Esophagus (tissue), 2 donors: Measurements from ENCODE around the gene SYT11. TPM values are rescaled to one million over a fixed set of nuclear protein-coding genes. Genes with fewer than 3 reads are reported as not detected.

ENCODE experiments used
- H3K27ac ChIP-seq, 2 donors: one replicate each; pipeline ENCODE4 v1.5.1; 2013; ENCODE audit warnings: low read depth in 2 of 2, mild to moderate bottlenecking in 2 of 2, inconsistent platforms in 1 of 2, low read length in 1 of 2, moderate library complexity in 1 of 2
- H3K27me3 ChIP-seq, 2 donors: one replicate each; pipeline ENCODE4 v1.6.1; 2013; ENCODE audit warnings: low read length in 2 of 2, control low read depth in 1 of 2, mild to moderate bottlenecking in 1 of 2; ENCODE audit not compliant: insufficient read depth in 2 of 2, control insufficient read depth in 1 of 2
- H3K36me3 ChIP-seq, 2 donors: one replicate each; pipeline ENCODE4 v1.6.1; 2013; ENCODE audit warnings: low read length in 1 of 2; ENCODE audit not compliant: control insufficient read depth in 2 of 2, insufficient read depth in 2 of 2
- H3K4me1 ChIP-seq, 2 donors: one replicate each; pipeline ENCODE4 v1.6.1; 2013; ENCODE audit warnings: low read length in 1 of 2; ENCODE audit not compliant: control insufficient read depth in 2 of 2, insufficient read depth in 2 of 2
- H3K4me3 ChIP-seq, 2 donors: one replicate each; pipeline ENCODE4 v1.5.1; 2013; ENCODE audit warnings: low read length in 2 of 2, mild to moderate bottlenecking in 2 of 2, low read depth in 1 of 2, moderate library complexity in 1 of 2
- H3K9me3 ChIP-seq, 2 donors: one replicate each; pipeline ENCODE4 v1.6.1; 2013; ENCODE audit warnings: mild to moderate bottlenecking in 2 of 2, low read depth in 1 of 2, low read length in 1 of 2, moderate library complexity in 1 of 2; ENCODE audit not compliant: control insufficient read depth in 2 of 2, insufficient read depth in 1 of 2
- WGBS, 2 donors: extraction: QIAGEN DNeasy Blood & Tissue Kit; methylation state at CpG; one replicate each; pipeline ENCODE4 v1.1.7; 2013; 5-methylcytosine and 5-hydroxymethylcytosine counted together
- polyA plus RNA-seq, 2 donors: library from polyadenylated mRNA; stranded (reverse); fragments of 200-250 nt; gene quantifications; one replicate each; pipeline ENCODE4 v1.2.3, GENCODE V29; 2013
- donor health status: healthy with polysubstance abuse.
- donor health status: Bipolar disorder and iron deficiency.

The SYT11 gene
- polyA plus RNA-seq, 2 donors: 0.20 to 0.99 TPM

- Histone ChIP-seq H3K36me3 (peaks cover 5 to 12% of the 10 kb centered on the region in 2 donors), H3K27me3 (no peaks in the 10 kb centered on the region), H3K4me1 (peaks cover 0 to 4% of the 10 kb centered on the region in 2 donors), H3K9me3 (no peaks in the 10 kb centered on the region), H3K27ac (peak overlapping the region in 1 of 2 donors; percentile 42), H3K4me3 (peak overlapping the region in 1 of 2 donors; percentile 26)
- WGBS, 2 donors: 64 to 65% methylated on average over 7 of the region's 7 CpGs
Observed at GRCh38 chr1:155931332-155932038, 72.1 kb downstream of the SYT11 start.

DNA sequence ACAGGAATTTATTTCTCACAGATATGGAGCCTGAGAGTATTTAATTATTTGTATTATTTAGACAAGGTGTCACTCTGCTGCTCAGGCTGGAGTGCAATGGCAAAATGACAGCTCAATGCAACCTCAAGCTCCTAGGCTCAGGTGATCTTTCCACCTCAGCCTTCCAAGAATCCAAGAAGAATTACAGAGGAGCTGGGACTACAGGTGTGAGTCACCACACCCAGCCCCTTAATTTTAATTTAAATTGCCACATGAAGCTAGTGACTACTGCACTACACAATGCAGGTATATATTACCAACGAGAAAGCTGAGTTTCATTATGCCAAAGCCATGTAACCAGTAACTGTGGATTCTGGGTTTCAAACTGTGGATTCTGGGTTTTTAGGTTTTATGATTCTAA, 72.7 kb downstream of the SYT11 start:
- H3K36me3 ChIP-seq: peaks cover 0 to 7% of the 10 kb centered on the region in 2 donors

GRCh38 chr1:155932487-155932886, 73.1 kb downstream of the SYT11 start:
- no peaks in the 10 kb centered on the region for H3K9me3 ChIP-seq
- peak overlapping the region in 1 of 2 donors; percentile 69 for H3K27ac ChIP-seq

More for the DNA sequence above, 72.7 kb downstream of the SYT11 start:
- WGBS, 2 donors: 31 to 34% methylated on average over 1 of the region's 1 CpG
- Histone ChIP-seq H3K4me3 (peak overlapping the region in 1 of 2 donors; percentile 3), H3K27me3 (no peaks in the 10 kb centered on the region), H3K9me3 (no peaks in the 10 kb centered on the region), H3K27ac (peak overlapping the region; percentile 10 to 27), H3K4me1 (peaks cover 0 to 4% of the 10 kb centered on the region in 2 donors)

DNA sequence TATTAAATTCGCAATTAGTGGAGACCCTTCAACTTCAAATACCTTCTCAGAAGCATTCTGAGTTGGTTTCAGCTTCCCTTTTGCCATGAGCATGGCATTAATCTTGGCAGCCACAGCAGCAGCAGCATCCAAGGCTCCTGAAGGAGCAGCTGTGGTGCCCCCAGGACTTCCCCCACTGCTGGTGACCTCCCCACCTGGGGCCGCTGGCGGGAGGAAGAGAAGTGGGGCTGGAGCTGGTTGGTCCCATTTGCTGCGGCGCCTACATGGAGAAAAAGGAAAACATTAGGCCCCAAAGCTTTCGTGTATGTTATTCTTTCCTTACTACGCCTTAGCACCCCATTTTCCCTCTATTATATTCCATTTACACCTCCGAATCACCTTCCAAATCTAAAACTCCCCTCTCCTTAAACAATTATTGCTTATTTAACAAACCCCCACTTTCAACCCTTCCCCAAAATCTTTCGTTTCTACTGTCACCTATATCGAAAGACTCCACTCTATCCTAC, 74.3 kb downstream of the SYT11 start:
- WGBS, 2 donors: 2 to 3% methylated on average over 10 of the region's 10 CpGs
- no peaks in the 10 kb centered on the region for H3K27me3 ChIP-seq
- H3K36me3 ChIP-seq: peaks cover 0 to 4% of the 10 kb centered on the region in 2 donors
- H3K4me3 ChIP-seq: peak overlapping the region; percentile 69 to 87
- no peaks in the 10 kb centered on the region for H3K9me3 ChIP-seq
- H3K27ac ChIP-seq: peak overlapping the region; percentile 92 to 97
- H3K4me1 ChIP-seq: peaks cover 0 to 4% of the 10 kb centered on the region in 2 donors

More at GRCh38 chr1:155932487-155932886, 73.1 kb downstream of the SYT11 start:
- H3K27me3 ChIP-seq: no peaks in the 10 kb centered on the region
- WGBS, 2 donors: 62 to 64% methylated on average over 5 of the region's 5 CpGs
- peaks cover 0 to 4% of the 10 kb centered on the region in 2 donors for H3K4me1 ChIP-seq
- H3K36me3 ChIP-seq: peaks cover 0 to 5% of the 10 kb centered on the region in 2 donors
- no peak overlapping the region for H3K4me3 ChIP-seq

DNA sequence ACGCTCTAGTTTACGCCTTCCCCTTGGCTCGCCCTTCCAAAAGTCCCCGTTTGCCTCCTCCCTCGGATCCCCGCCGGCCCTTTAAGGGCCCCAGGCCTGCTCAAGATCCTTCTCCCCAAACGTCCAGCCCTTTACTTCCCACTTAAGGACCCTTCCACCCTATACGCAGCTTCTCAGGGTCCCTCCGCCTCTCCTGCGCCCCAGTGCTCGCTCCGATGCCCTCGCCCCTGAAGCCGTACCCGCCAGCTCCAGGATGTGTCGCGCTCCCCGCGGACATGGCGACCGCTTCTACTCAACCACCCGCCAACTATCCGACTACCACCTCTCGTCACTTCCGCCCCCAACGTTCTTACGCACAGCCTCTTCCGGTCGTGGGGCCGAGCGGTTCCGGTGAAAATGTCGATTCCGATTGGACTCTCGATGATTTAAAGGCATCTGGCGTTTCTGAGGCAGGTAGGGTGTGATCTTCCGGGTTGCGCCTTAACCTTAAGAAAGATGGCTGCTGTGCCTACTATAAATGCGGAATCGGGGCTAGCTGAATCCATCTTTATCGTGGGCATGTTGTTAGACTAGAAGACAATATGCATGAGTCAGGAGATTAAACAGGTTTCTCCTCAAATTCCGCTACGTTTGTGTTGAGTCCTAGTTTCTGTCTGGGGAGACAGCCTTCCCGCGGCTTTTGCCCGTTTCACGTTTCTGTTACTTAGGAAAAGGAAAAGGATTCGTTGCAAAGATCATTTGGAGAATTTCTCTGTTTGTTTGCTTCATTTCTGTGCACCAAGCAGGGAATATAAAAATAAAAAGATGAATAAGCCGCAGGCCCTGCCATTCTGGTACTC, 74.9 kb downstream of the SYT11 start, which contains the start of gene KHDC4:
TSS of gene KHDC4 (minus strand) at position 317 of the 839 bp plus-strand sequence. CDS start at position 277, 40 bp downstream.
- Histone ChIP-seq H3K4me3 (peak within 1 kb of the TSS; percentile 69 to 87), H3K4me1 (peaks cover 0 to 4% of the 10 kb centered on the region in 2 donors)

More for the DNA sequence above, 74.9 kb downstream of the SYT11 start, which contains the start of gene KHDC4:
- Histone ChIP-seq H3K9me3 (no peaks in the 10 kb centered on the region), H3K27me3 (no peaks in the 10 kb centered on the region), H3K36me3 (peaks cover 0 to 2% of the 10 kb centered on the region in 2 donors), H3K27ac (peak within 1 kb of the TSS; percentile 92 to 97)
- WGBS, 2 donors: 1% methylated on average over 50 of the region's 50 CpGs

Other genes starting within 250 kb of the SYT11 start
- gene MSTO1, start 249.3 kb upstream of the SYT11 start, polyA plus RNA-seq: 10 to 100 TPM; 18.5 to 27.6 TPM
- 10 to 100 TPM; 31.8 to 37.4 TPM for gene YY1AP1, start 170.8 kb upstream of the SYT11 start, polyA plus RNA-seq
- gene DAP3, start 170.5 kb upstream of the SYT11 start, polyA plus RNA-seq: 10 to 100 TPM; 57.6 to 65.8 TPM
- gene GON4L, start 2.4 kb upstream of the SYT11 start, polyA plus RNA-seq: 10 to 100 TPM; 11.0 to 19.8 TPM
- 10 to 100 TPM; 23.4 to 29.7 TPM for gene RIT1, start 51.8 kb downstream of the SYT11 start, polyA plus RNA-seq
- 10 to 100 TPM; 11.9 to 29.6 TPM for gene KHDC4, start 74.8 kb downstream of the SYT11 start, polyA plus RNA-seq
- gene RXFP4, start 82.1 kb downstream of the SYT11 start, polyA plus RNA-seq: under 1 TPM; 0.04 to 0.08 TPM
- 10 to 100 TPM; 15.9 to 26.6 TPM for gene ARHGEF2, start 119.0 kb downstream of the SYT11 start, polyA plus RNA-seq
- 100 to 1,000 TPM in 1 of 2 donors, 10 to 100 TPM in 1; 67.0 to 145 TPM for gene SSR2, start 161.4 kb downstream of the SYT11 start, polyA plus RNA-seq
- gene UBQLN4, start 194.2 kb downstream of the SYT11 start, polyA plus RNA-seq: 10 to 100 TPM; 18.3 to 21.0 TPM
- 100 to 1,000 TPM in 1 of 2 donors, 10 to 100 TPM in 1; 82.6 to 101 TPM for gene LAMTOR2, start 195.2 kb downstream of the SYT11 start, polyA plus RNA-seq
- gene RAB25, start 201.6 kb downstream of the SYT11 start, polyA plus RNA-seq: 100 to 1,000 TPM; 470 to 576 TPM
- gene MEX3A, start 222.9 kb downstream of the SYT11 start, polyA plus RNA-seq: under 1 TPM; 0.36 to 0.59 TPM